ENCODE data around the gene MOB3B.

Gene MOB3B

GRCh38 chr9:27445057-27445595 is 84.5 kb downstream of the MOB3B start:
- no peak for ATAC-seq
- H3K27ac Mint-ChIP-seq = no peak overlapping the region
- peaks cover 11% of the 10 kb centered on the region for H3K36me3 Mint-ChIP-seq (ENCODE audit: low read depth)
- peaks cover 29% of the 10 kb centered on the region for H3K4me1 Mint-ChIP-seq
- H3K27me3 Mint-ChIP-seq = no peaks in the 10 kb centered on the region
- DNase-seq = no peak
- no peaks in the 10 kb centered on the region for H3K9me3 Mint-ChIP-seq
- H3K4me3 Mint-ChIP-seq = no peak overlapping the region

GRCh38 chr9:27442464-27442863 is 87.2 kb downstream of the MOB3B start:
- Mint-ChIP-seq H3K4me1 (peaks cover 26% of the 10 kb centered on the region), H3K9me3 (no peaks in the 10 kb centered on the region), H3K27me3 (no peaks in the 10 kb centered on the region), H3K27ac (no peak overlapping the region), H3K36me3 (ENCODE audit: low read depth) (no peaks in the 10 kb centered on the region), H3K4me3 (no peak overlapping the region)
- DNase-seq (no peak), ATAC-seq (no peak)

GRCh38 chr9:27441741-27442070 is 87.9 kb downstream of the MOB3B start:
- DNase-seq = no peak
- Mint-ChIP-seq H3K36me3 (ENCODE audit: low read depth) (no peaks in the 10 kb centered on the region), H3K9me3 (no peaks in the 10 kb centered on the region), H3K4me3 (no peak overlapping the region), H3K27me3 (no peaks in the 10 kb centered on the region), H3K27ac (peak overlapping the region; percentile 36), H3K4me1 (peaks cover 26% of the 10 kb centered on the region)
- peak; percentile 89 for ATAC-seq

DNA sequence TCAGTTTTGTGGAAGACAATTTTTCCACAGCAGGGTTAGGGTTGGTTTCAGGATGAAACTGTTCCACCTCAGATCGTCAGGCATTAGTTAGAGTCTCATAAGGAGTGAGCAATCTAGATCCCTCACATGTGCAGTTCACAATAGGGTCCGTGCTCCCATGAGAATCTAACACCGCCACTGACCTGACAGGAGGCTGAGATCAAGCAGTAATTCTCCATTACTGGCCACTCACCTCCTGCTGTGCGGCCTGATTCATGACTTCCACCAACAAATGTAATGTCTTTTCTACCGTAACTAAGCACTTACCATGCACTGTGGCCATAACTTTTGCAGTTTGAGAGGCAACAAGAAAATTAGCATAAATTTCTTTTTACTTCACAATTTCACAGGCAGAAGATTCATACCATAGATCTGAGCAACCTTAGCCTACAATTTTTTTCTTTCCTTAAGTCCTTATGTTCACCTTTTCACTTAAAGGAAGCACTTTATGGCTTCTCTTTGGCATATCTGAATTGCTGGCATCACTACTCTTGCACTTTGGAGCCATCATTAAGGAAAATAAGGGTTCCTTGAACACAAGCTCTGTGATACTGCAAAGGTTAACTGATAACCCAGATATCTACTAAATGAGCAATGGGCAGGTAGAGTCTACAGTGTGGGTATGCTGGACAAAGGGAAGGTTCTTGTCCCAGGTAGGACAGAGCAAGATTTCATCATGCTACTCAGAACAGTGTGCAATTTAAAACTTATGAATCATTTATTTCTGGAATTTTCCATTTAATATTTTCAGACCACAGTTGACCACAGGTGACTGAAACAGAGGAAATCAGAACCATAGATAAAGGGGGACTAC is 88.5 kb downstream of the MOB3B start:
- no peak overlapping the region for H3K4me3 Mint-ChIP-seq
- no peak for ATAC-seq

GRCh38 chr9:27438522-27438921 is 91.1 kb downstream of the MOB3B start:
- DNase-seq (no peak), ATAC-seq (no peak)
- Mint-ChIP-seq H3K4me3 (no peak overlapping the region), H3K9me3 (no peaks in the 10 kb centered on the region), H3K4me1 (peaks cover 24% of the 10 kb centered on the region), H3K36me3 (ENCODE audit: low read depth) (no peaks in the 10 kb centered on the region), H3K27ac (no peak overlapping the region), H3K27me3 (no peaks in the 10 kb centered on the region)

More for the DNA sequence above, 88.5 kb downstream of the MOB3B start:
- DNase-seq = no peak
- Mint-ChIP-seq H3K36me3 (ENCODE audit: low read depth) (no peaks in the 10 kb centered on the region), H3K27me3 (no peaks in the 10 kb centered on the region), H3K4me1 (peaks cover 26% of the 10 kb centered on the region), H3K27ac (peak overlapping the region; percentile 36), H3K9me3 (no peaks in the 10 kb centered on the region)

DNA sequence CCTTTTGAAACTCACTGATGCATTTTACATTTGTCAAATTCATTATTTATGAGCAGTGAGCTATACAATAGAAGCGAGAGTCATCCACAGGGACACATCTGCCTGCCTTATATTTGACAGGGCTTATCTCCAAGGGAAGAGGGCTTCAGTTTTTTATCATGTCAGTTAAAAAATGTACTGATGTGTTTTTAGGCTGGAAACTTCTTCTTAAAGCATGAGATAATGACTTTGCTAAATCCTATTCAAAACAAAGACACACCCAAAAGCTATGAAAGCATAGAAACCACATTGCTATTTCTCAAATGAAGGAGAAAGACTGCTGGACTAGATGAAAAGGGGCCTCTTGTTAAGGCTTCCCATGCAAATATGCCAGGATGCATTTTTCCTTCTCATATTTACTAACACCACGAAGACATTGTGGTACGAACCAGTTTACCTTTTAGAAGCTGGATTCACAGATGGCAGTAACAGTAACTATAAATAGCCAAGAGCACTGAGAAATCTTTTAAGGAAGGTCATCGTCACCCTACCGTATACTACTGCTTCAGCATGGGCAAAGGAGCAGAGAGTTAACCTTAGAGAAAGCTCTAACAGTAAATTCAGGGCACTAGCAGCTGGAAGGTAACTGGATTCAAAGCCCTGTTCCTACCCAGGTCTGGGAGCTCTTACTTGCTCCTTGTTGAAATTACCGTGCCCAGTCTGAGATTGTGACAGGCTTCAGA is 91.8 kb downstream of the MOB3B start:
- ATAC-seq = no peak
- Mint-ChIP-seq H3K9me3 (no peaks in the 10 kb centered on the region), H3K27ac (no peak overlapping the region), H3K4me1 (peaks cover 19% of the 10 kb centered on the region), H3K36me3 (ENCODE audit: low read depth) (no peaks in the 10 kb centered on the region), H3K4me3 (no peak overlapping the region), H3K27me3 (no peaks in the 10 kb centered on the region)
- DNase-seq = no peak

- peaks cover 18% of the 10 kb centered on the region for H3K4me1 Mint-ChIP-seq
- ATAC-seq (no peak), DNase-seq (no peak)
- H3K36me3 Mint-ChIP-seq (ENCODE audit: low read depth) = no peaks in the 10 kb centered on the region
- no peak overlapping the region for H3K4me3 Mint-ChIP-seq
- no peaks in the 10 kb centered on the region for H3K9me3 Mint-ChIP-seq
- H3K27me3 Mint-ChIP-seq = no peaks in the 10 kb centered on the region
- no peak overlapping the region for H3K27ac Mint-ChIP-seq
Observed at GRCh38 chr9:27436234-27436633, 93.4 kb downstream of the MOB3B start.

GRCh38 chr9:27433631-27434325 is 95.8 kb downstream of the MOB3B start:
- Mint-ChIP-seq H3K36me3 (ENCODE audit: low read depth) (no peaks in the 10 kb centered on the region), H3K4me3 (no peak overlapping the region), H3K27ac (no peak overlapping the region), H3K27me3 (no peaks in the 10 kb centered on the region), H3K9me3 (no peaks in the 10 kb centered on the region), H3K4me1 (peaks cover 11% of the 10 kb centered on the region)
- ATAC-seq = no peak
- DNase-seq = no peak

- Mint-ChIP-seq H3K27me3 (no peaks in the 10 kb centered on the region), H3K4me1 (peaks cover 11% of the 10 kb centered on the region), H3K9me3 (no peaks in the 10 kb centered on the region), H3K4me3 (no peak overlapping the region), H3K36me3 (ENCODE audit: low read depth) (no peaks in the 10 kb centered on the region), H3K27ac (no peak overlapping the region)
- DNase-seq (no peak), ATAC-seq (no peak)
Observed at GRCh38 chr9:27432308-27432707, 97.3 kb downstream of the MOB3B start.

DNA sequence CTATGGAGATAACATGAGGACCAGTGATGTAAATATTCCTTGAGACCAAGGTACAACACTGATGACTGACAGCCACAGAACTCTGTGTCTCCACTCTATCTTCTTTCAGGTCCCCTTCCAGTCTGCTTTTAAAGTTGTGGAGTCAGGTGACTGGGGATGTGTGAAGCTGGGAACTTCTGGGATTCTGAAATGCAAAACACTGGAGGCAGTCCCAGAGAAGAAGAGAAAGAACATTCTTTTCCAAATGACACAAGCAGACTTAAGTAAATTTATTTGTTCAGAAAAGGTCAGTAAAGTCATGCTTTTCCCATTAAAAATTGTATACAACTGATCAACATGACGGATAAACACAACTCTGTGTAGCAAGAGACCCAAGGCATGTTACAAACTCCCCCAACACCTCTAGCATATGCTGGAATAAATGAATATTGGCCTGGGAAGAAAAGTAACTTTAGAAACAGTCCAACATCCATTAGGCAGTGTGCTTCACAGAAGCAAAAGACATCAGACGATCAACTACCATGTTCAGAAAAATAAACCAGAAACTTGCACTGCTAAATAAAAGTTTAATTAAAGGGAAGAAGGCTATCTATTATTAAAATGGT is 98.0 kb downstream of the MOB3B start:
- no peak for ATAC-seq
- H3K27me3 Mint-ChIP-seq = no peaks in the 10 kb centered on the region
- no peaks in the 10 kb centered on the region for H3K9me3 Mint-ChIP-seq
- no peak overlapping the region for H3K27ac Mint-ChIP-seq
- no peaks in the 10 kb centered on the region for H3K36me3 Mint-ChIP-seq (ENCODE audit: low read depth)
- no peak overlapping the region for H3K4me3 Mint-ChIP-seq
- no peak for DNase-seq
- H3K4me1 Mint-ChIP-seq = peaks cover 11% of the 10 kb centered on the region

DNA sequence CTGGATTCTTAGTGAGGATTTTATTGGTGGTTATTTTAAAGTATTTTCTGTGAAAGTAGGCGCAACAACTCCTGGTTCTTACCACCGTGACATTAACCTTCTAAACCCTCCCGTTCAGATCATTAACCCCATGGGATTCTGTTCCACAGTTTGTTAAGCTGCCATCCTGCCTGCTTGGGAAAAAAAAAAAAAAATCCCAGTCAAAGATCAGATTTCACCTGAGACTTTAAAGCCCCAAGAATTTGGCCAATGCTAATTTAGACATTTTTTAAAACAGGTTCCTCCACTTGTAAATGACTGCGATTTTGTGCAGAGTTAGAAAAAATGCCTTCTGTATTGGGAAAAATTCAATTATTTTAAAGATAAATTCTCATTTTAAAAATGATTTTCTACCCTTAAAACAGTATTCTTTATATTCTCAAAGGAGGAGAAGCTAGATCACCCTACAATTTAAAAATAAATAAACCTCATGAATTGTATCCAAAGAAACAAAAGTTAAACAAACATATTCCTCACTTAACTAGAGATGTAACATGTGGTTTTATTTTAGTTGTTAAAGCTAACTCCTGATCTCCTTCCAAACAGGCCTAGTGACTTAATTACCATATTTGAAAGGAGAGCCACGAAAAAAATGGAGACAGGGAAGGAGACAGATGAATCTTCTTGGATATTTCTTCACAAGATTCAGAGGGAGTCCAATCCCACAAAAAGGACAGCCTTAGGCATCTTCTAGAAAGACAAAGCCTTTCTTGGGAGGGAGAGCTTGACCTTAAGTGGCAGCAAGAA is 98.7 kb downstream of the MOB3B start:
- DNase-seq = no peak
- Mint-ChIP-seq H3K27ac (no peak overlapping the region), H3K9me3 (no peaks in the 10 kb centered on the region), H3K4me1 (peaks cover 11% of the 10 kb centered on the region), H3K4me3 (no peak overlapping the region), H3K36me3 (ENCODE audit: low read depth) (no peaks in the 10 kb centered on the region), H3K27me3 (no peaks in the 10 kb centered on the region)
- no peak for ATAC-seq

GRCh38 chr9:27429917-27430316 is 99.7 kb downstream of the MOB3B start:
- H3K36me3 Mint-ChIP-seq (ENCODE audit: low read depth) = no peaks in the 10 kb centered on the region
- ATAC-seq = no peak
- H3K4me3 Mint-ChIP-seq = no peak overlapping the region
- no peak for DNase-seq
- H3K27me3 Mint-ChIP-seq = no peaks in the 10 kb centered on the region
- no peak overlapping the region for H3K27ac Mint-ChIP-seq
- no peaks in the 10 kb centered on the region for H3K9me3 Mint-ChIP-seq
- peaks cover 11% of the 10 kb centered on the region for H3K4me1 Mint-ChIP-seq

DNA sequence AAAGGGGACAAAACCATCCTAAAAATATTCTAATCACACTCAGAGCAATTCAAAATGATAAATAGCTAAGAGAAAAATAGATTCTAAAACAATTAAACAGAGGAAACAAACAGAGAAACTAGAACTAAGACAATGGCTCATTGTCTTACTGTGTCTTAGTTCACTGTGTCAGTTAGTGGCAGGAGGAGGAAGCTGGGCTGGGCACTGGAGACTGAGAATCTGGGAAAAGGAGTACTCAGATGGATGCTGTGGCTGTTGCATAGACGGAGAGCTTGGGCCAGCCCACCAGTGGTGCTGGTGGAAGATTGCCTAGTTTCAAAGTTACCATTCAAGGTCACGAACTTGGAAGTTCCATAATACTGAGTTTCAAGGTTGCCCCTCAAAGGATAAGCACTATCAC is 100.2 kb downstream of the MOB3B start:
- Mint-ChIP-seq H3K4me1 (peaks cover 11% of the 10 kb centered on the region), H3K4me3 (no peak overlapping the region), H3K27me3 (no peaks in the 10 kb centered on the region), H3K36me3 (ENCODE audit: low read depth) (no peaks in the 10 kb centered on the region), H3K9me3 (no peaks in the 10 kb centered on the region), H3K27ac (no peak overlapping the region)
- DNase-seq (no peak), ATAC-seq (no peak)

GRCh38 chr9:27428551-27428950 is 101.1 kb downstream of the MOB3B start:
- DNase-seq (no peak), ATAC-seq (no peak)
- no peaks in the 10 kb centered on the region for H3K27me3 Mint-ChIP-seq
- no peak overlapping the region for H3K27ac Mint-ChIP-seq
- H3K9me3 Mint-ChIP-seq = no peaks in the 10 kb centered on the region
- peaks cover 11% of the 10 kb centered on the region for H3K4me1 Mint-ChIP-seq
- H3K4me3 Mint-ChIP-seq = no peak overlapping the region
- H3K36me3 Mint-ChIP-seq (ENCODE audit: low read depth) = no peaks in the 10 kb centered on the region
